CD4-positive, alpha-beta memory T cell (primary cell): Measurements from ENCODE around the gene CD47. TPM values are rescaled to one million over a fixed set of nuclear protein-coding genes. Genes with fewer than 3 reads are reported as not detected.
A peak's percentile ranks its signal among the peaks of the same experiment; 100 is the strongest.

Experiments
- CTCF ChIA-PET: fragments of 350-600 bp; sonication (Branson Sonifier 250); formaldehyde crosslinking; loops from one replicate; lab custom pipeline; 2021; ENCODE audit warnings: inconsistent platforms; ENCODE audit not compliant: partially characterized antibody; lab: Charles Lee
- POLR2A ChIA-PET: fragments of 350-600 bp; sonication (Branson Sonifier 250); formaldehyde crosslinking; loops from one replicate; lab custom pipeline; 2021; ENCODE audit not compliant: partially characterized antibody; lab: Charles Lee
- DNase-seq, 5 donors: peaks; one replicate each; pipeline versions ENCODE4 v3.0.0 to v3.0.0-alpha.2; 2020 to 2022; ENCODE audit warnings: mixed read lengths in 1 of 5
- H3K27ac ChIP-seq: one replicate; pipeline ENCODE4 v1.7.0; 2013; ENCODE audit warnings: low read depth, low read length
- H3K27me3 ChIP-seq: 2 replicates; pipeline ENCODE4 v1.7.0; 2013; ENCODE audit warnings: mild to moderate bottlenecking, low read length, moderate library complexity; ENCODE audit not compliant: insufficient read depth
- H3K36me3 ChIP-seq: 2 replicates; pipeline ENCODE4 v1.7.0; 2013; ENCODE audit warnings: mild to moderate bottlenecking, low read length, moderate library complexity; ENCODE audit not compliant: insufficient read depth
- H3K4me1 ChIP-seq: 2 replicates; pipeline ENCODE4 v1.7.0; 2013; ENCODE audit warnings: mild to moderate bottlenecking, low read length, moderate library complexity; ENCODE audit not compliant: insufficient read depth
- H3K4me3 ChIP-seq, 2 donors: one replicate each; pipeline ENCODE4 v1.7.0; 2013; ENCODE audit warnings: low read length in 2 of 2, mild to moderate bottlenecking in 1 of 2
- H3K9me3 ChIP-seq, 2 donors: one replicate each; pipeline ENCODE4 v1.7.0; 2013; ENCODE audit warnings: low read length in 2 of 2, control low read depth in 1 of 2; ENCODE audit not compliant: control insufficient read depth in 1 of 2
- H3K27ac Mint-ChIP-seq, 7 donors: one replicate each; pipeline ENCODE4 v1.8.0; 2020 to 2021; ENCODE audit warnings: mixed read lengths in 7 of 7, mild to moderate bottlenecking in 6 of 7, inconsistent platforms in 3 of 7, moderate library complexity in 3 of 7
- H3K27me3 Mint-ChIP-seq, 2 donors: one replicate each; pipeline ENCODE4 v1.8.0; 2020 to 2021; ENCODE audit warnings: mixed read lengths in 2 of 2
- H3K36me3 Mint-ChIP-seq, 2 donors: one replicate each; pipeline ENCODE4 v1.8.0; 2020 to 2021; ENCODE audit warnings: mixed read lengths in 2 of 2, inconsistent platforms in 1 of 2, mild to moderate bottlenecking in 1 of 2
- H3K4me1 Mint-ChIP-seq, 4 donors: one replicate each; pipeline ENCODE4 v1.8.0; 2020 to 2021; ENCODE audit warnings: mixed read lengths in 4 of 4, mild to moderate bottlenecking in 1 of 4
- H3K4me3 Mint-ChIP-seq, 8 donors: one replicate each; pipeline ENCODE4 v1.8.0; 2020 to 2021; ENCODE audit warnings: mixed read lengths in 8 of 8, mild to moderate bottlenecking in 7 of 8, moderate library complexity in 6 of 8, inconsistent platforms in 3 of 8
- H3K9me3 Mint-ChIP-seq, 8 donors: one replicate each; pipeline ENCODE4 v1.8.0; 2020 to 2021; ENCODE audit warnings: mixed read lengths in 8 of 8, mild to moderate bottlenecking in 5 of 8, inconsistent platforms in 3 of 8, moderate library complexity in 1 of 8
- intact Hi-C: fragments of 100-400 bp; cut with micrococcal nuclease; formaldehyde crosslinking; loops from one replicate; pipeline ENCODE4 v1.15.1; 2023
- polyA plus RNA-seq, 2 donors: library from polyadenylated mRNA; unstranded; fragments of 300-500 nt; fragmentation: Illumina TruSeq; gene quantifications; one replicate each; pipeline ENCODE4 v1.2.3, GENCODE V29; 2021
- total RNA-seq, 2 experiments: library from RNA; stranded (reverse); gene quantifications; one replicate each; pipeline ENCODE4 v1.2.3, GENCODE V29; 2021

The CD47 gene
- total and polyA plus RNA-seq, 4 experiments from 2014 or later = 224 to 288 (median 253) TPM

DNA sequence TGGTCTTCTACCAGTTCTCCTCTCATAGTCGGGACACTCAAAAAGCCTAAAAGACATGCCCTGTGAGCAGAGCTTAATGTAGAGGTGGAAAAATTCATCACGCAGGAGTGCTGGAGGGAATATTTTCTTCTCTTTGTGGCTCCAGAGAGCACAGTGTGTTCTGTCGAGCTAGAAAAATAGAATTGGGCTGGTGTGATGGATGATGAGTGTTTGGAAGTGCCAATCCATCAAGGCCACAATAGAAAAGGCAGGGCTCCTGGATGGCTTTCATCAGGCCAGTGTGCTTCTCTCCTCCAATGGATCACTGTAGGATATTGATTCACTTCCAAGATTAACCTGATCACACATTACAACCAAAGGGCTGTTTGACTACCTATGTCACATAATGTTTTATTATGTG, 65.7 kb downstream of the CD47 start:
- CTCF ChIA-PET = interaction anchor here (0.8 kb wide), 1 partner anchor 291 kb away, joined by 3 read pairs; no protein-coding TSS in a partner anchor
- no peak for DNase-seq
- Mint-ChIP-seq H3K4me3 (no peak overlapping the region), H3K27me3 (no peaks in the 10 kb centered on the region), H3K36me3 (peaks cover 29 to 55% of the 10 kb centered on the region in 2 donors), H3K27ac (no peak overlapping the region), H3K4me1 (peaks cover 2 to 12% (median 9%) of the 10 kb centered on the region in 4 donors), H3K9me3 (peaks cover 0 to 10% (median 4%) of the 10 kb centered on the region in 8 donors)
- H3K27me3 ChIP-seq = no peaks in the 10 kb centered on the region
- H3K4me1 ChIP-seq = no peaks in the 10 kb centered on the region
- H3K27ac ChIP-seq = no peak overlapping the region
- no peak overlapping the region for H3K4me3 ChIP-seq
- H3K9me3 ChIP-seq = no peaks in the 10 kb centered on the region
- intact Hi-C loops = no loop called here
- POLR2A ChIA-PET = no interaction called here
- H3K36me3 ChIP-seq = no peaks in the 10 kb centered on the region

GRCh38 chr3:108024146-108024850, 66.5 kb downstream of the CD47 start:
- intact Hi-C loops = no loop called here
- Mint-ChIP-seq H3K36me3 (peaks cover 21 to 50% of the 10 kb centered on the region in 2 donors), H3K4me1 (peaks cover 2 to 12% (median 10%) of the 10 kb centered on the region in 4 donors), H3K9me3 (peaks cover 0 to 10% (median 3%) of the 10 kb centered on the region in 8 donors), H3K27ac (peak overlapping the region in 2 of 7 donors; percentile 21 to 39), H3K4me3 (no peak overlapping the region), H3K27me3 (no peaks in the 10 kb centered on the region)
- Histone ChIP-seq H3K4me1 (no peaks in the 10 kb centered on the region), H3K36me3 (no peaks in the 10 kb centered on the region), H3K27me3 (no peaks in the 10 kb centered on the region), H3K4me3 (no peak overlapping the region), H3K9me3 (no peaks in the 10 kb centered on the region), H3K27ac (no peak overlapping the region)
- POLR2A ChIA-PET = no interaction called here
- no peak for DNase-seq
- CTCF ChIA-PET = no interaction called here

- Mint-ChIP-seq H3K27me3 (no peaks in the 10 kb centered on the region), H3K4me3 (no peak overlapping the region), H3K27ac (peak overlapping the region in 3 of 7 donors; percentile 1 to 33 (median 15)), H3K9me3 (peaks cover 0 to 4% (median 0%) of the 10 kb centered on the region in 8 donors), H3K36me3 (peaks cover 8 to 32% of the 10 kb centered on the region in 2 donors), H3K4me1 (peaks cover 2 to 12% (median 9%) of the 10 kb centered on the region in 4 donors)
- Histone ChIP-seq H3K27ac (no peak overlapping the region), H3K27me3 (no peaks in the 10 kb centered on the region), H3K4me3 (no peak overlapping the region), H3K4me1 (no peaks in the 10 kb centered on the region), H3K36me3 (no peaks in the 10 kb centered on the region), H3K9me3 (no peaks in the 10 kb centered on the region)
- DNase-seq = no peak
- POLR2A ChIA-PET = no interaction called here
- intact Hi-C loops = no loop called here
- CTCF ChIA-PET = no interaction called here
Measured at GRCh38 chr3:108022256-108023150, 68.3 kb downstream of the CD47 start.

GRCh38 chr3:108021533-108021932, 69.3 kb downstream of the CD47 start:
- H3K27ac Mint-ChIP-seq = no peak overlapping the region
- CTCF ChIA-PET = no interaction called here
- H3K9me3 ChIP-seq = no peaks in the 10 kb centered on the region
- intact Hi-C loops = no loop called here
- DNase-seq = no peak
- H3K4me3 Mint-ChIP-seq = no peak overlapping the region
- H3K36me3 ChIP-seq = no peaks in the 10 kb centered on the region
- no peaks in the 10 kb centered on the region for H3K27me3 ChIP-seq
- H3K36me3 Mint-ChIP-seq = peaks cover 3 to 23% of the 10 kb centered on the region in 2 donors
- POLR2A ChIA-PET = no interaction called here
- no peaks in the 10 kb centered on the region for H3K9me3 Mint-ChIP-seq
- no peak overlapping the region for H3K27ac ChIP-seq
- no peaks in the 10 kb centered on the region for H3K4me1 ChIP-seq
- H3K4me3 ChIP-seq = no peak overlapping the region
- H3K27me3 Mint-ChIP-seq = peaks cover 0 to 3% of the 10 kb centered on the region in 2 donors
- H3K4me1 Mint-ChIP-seq = peaks cover 4 to 12% (median 8%) of the 10 kb centered on the region in 4 donors

GRCh38 chr3:108021131-108021530, 69.7 kb downstream of the CD47 start:
- Mint-ChIP-seq H3K4me3 (no peak overlapping the region), H3K27me3 (peaks cover 0 to 3% of the 10 kb centered on the region in 2 donors), H3K27ac (no peak overlapping the region), H3K4me1 (peaks cover 4 to 12% (median 8%) of the 10 kb centered on the region in 4 donors), H3K36me3 (peaks cover 3 to 23% of the 10 kb centered on the region in 2 donors), H3K9me3 (no peaks in the 10 kb centered on the region)
- H3K9me3 ChIP-seq = no peaks in the 10 kb centered on the region
- ChIA-PET CTCF (no interaction called here), POLR2A (no interaction called here)
- H3K27ac ChIP-seq = no peak overlapping the region
- intact Hi-C loops = no loop called here
- no peaks in the 10 kb centered on the region for H3K36me3 ChIP-seq
- H3K4me1 ChIP-seq = no peaks in the 10 kb centered on the region
- no peaks in the 10 kb centered on the region for H3K27me3 ChIP-seq
- DNase-seq = no peak
- H3K4me3 ChIP-seq = no peak overlapping the region

- no peak overlapping the region for H3K4me3 Mint-ChIP-seq
- ChIA-PET POLR2A (no interaction called here), CTCF (no interaction called here)
- H3K27ac Mint-ChIP-seq = no peak overlapping the region
- H3K9me3 Mint-ChIP-seq = no peaks in the 10 kb centered on the region
- peaks cover 0 to 3% of the 10 kb centered on the region in 2 donors for H3K27me3 Mint-ChIP-seq
- intact Hi-C loops = no loop called here
- DNase-seq = no peak
- no peak overlapping the region for H3K27ac ChIP-seq
- no peaks in the 10 kb centered on the region for H3K4me1 ChIP-seq
- H3K9me3 ChIP-seq = no peaks in the 10 kb centered on the region
- H3K36me3 Mint-ChIP-seq = peaks cover 0 to 11% of the 10 kb centered on the region in 2 donors
- no peaks in the 10 kb centered on the region for H3K36me3 ChIP-seq
- H3K4me1 Mint-ChIP-seq = peaks cover 0 to 6% (median 5%) of the 10 kb centered on the region in 4 donors
- no peak overlapping the region for H3K4me3 ChIP-seq
- H3K27me3 ChIP-seq = no peaks in the 10 kb centered on the region
Measured at GRCh38 chr3:108018552-108018951, 72.3 kb downstream of the CD47 start.

DNA sequence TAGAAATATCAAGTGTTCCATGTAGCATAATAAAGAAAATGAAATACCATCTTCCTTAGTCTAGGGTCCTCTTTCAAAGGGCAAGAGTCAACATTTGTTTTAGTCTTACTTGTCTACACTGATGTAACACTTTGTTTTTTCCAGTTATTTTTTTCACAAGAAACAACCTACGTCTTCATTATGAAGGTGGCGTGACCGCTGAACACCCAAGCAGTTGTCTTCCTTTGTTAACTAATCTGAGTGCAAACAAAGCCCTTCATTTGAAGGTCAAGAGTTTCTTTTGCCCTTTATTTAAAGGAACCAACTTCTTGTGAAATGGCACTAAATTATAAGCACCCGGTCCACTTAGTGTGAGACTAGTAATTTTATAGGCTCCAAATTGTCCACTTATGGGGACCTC, 73.2 kb downstream of the CD47 start:
- ChIA-PET POLR2A (no interaction called here), CTCF (interaction anchor here (1.1 to 3.1 kb wide), 2 partner anchors 20 to 90 kb away, joined by 4 to 16 read pairs; no protein-coding TSS in a partner anchor)
- Histone ChIP-seq H3K27me3 (no peaks in the 10 kb centered on the region), H3K4me1 (no peaks in the 10 kb centered on the region), H3K36me3 (no peaks in the 10 kb centered on the region), H3K27ac (no peak overlapping the region), H3K9me3 (no peaks in the 10 kb centered on the region), H3K4me3 (no peak overlapping the region)
- peaks cover 0 to 3% of the 10 kb centered on the region in 2 donors for H3K27me3 Mint-ChIP-seq
- no peak overlapping the region for H3K27ac Mint-ChIP-seq
- H3K36me3 Mint-ChIP-seq = peaks cover 0 to 18% of the 10 kb centered on the region in 2 donors
- intact Hi-C loops = no loop called here
- peaks cover 0 to 2% (median 0%) of the 10 kb centered on the region in 8 donors for H3K9me3 Mint-ChIP-seq
- DNase-seq = no peak
- peaks cover 0 to 5% (median 4%) of the 10 kb centered on the region in 4 donors for H3K4me1 Mint-ChIP-seq
- no peak overlapping the region for H3K4me3 Mint-ChIP-seq
